Sigmoid colon (tissue), 4 donors: ENCODE measurements around the gene GTSF1L.

Source experiments
- EP300 ChIP-seq, 4 donors: sonication (generic); formaldehyde crosslinking; IDR thresholded peaks; one replicate each; pipeline ENCODE4 v1.6.1; 2017; ENCODE audit warnings: antibody characterized with exemption in 4 of 4
- POLR2A ChIP-seq, 2 donors: fragments of 450-650 bp; IDR thresholded peaks; one replicate each; pipeline ENCODE4 v1.6.1; 2016; ENCODE audit warnings: antibody characterized with exemption in 2 of 2, mild to moderate bottlenecking in 2 of 2, moderate library complexity in 2 of 2
- POLR2AphosphoS5 ChIP-seq, 4 donors: sonication (generic); formaldehyde crosslinking; IDR thresholded peaks; one replicate each; pipeline ENCODE4 v1.6.1; 2017; ENCODE audit warnings: antibody characterized with exemption in 4 of 4
- TF ChIP-seq, protein P1 (sequence below), 4 experiments: fragments of 450-650 bp in 3 of 4; fragments of 200-600 bp in 1 of 4; IDR thresholded peaks; one replicate each; pipeline ENCODE4 v1.5.1; 2016 to 2019; ENCODE audit warnings: antibody characterized with exemption in 4 of 4, mild to moderate bottlenecking in 3 of 4, moderate library complexity in 2 of 4

DNA sequence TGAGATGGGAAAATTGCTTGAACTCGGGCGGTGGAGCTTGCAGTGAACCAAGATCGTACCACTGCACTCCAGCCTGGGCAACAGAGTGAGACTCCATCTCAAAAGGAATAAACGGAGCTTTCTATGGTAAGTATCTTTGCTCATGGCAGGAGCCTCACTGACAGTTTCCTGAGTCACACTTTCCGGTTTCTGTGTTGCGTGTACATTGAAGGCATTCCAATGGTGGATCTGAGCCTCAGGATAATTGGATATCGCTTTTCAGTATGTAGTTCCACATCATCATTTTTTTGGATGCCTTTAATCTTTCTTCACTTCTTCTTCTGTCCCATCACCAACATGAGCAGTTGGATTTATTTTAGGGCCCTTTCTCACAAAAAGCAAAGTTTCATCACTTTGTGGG, 28.6 kb upstream of the GTSF1L start:
- TF ChIP-seq, protein P1, sequence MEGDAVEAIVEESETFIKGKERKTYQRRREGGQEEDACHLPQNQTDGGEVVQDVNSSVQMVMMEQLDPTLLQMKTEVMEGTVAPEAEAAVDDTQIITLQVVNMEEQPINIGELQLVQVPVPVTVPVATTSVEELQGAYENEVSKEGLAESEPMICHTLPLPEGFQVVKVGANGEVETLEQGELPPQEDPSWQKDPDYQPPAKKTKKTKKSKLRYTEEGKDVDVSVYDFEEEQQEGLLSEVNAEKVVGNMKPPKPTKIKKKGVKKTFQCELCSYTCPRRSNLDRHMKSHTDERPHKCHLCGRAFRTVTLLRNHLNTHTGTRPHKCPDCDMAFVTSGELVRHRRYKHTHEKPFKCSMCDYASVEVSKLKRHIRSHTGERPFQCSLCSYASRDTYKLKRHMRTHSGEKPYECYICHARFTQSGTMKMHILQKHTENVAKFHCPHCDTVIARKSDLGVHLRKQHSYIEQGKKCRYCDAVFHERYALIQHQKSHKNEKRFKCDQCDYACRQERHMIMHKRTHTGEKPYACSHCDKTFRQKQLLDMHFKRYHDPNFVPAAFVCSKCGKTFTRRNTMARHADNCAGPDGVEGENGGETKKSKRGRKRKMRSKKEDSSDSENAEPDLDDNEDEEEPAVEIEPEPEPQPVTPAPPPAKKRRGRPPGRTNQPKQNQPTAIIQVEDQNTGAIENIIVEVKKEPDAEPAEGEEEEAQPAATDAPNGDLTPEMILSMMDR (IDR thresholded peaks at IDR 0.05): no peak
- TF ChIP-seq POLR2A (IDR thresholded peaks at IDR 0.05) (no peak), POLR2AphosphoS5 (IDR thresholded peaks at IDR 0.05) (no peak), EP300 (IDR thresholded peaks at IDR 0.05) (no peak)
